ENCODE data around the gene VPS26C.

Gene VPS26C

DNA sequence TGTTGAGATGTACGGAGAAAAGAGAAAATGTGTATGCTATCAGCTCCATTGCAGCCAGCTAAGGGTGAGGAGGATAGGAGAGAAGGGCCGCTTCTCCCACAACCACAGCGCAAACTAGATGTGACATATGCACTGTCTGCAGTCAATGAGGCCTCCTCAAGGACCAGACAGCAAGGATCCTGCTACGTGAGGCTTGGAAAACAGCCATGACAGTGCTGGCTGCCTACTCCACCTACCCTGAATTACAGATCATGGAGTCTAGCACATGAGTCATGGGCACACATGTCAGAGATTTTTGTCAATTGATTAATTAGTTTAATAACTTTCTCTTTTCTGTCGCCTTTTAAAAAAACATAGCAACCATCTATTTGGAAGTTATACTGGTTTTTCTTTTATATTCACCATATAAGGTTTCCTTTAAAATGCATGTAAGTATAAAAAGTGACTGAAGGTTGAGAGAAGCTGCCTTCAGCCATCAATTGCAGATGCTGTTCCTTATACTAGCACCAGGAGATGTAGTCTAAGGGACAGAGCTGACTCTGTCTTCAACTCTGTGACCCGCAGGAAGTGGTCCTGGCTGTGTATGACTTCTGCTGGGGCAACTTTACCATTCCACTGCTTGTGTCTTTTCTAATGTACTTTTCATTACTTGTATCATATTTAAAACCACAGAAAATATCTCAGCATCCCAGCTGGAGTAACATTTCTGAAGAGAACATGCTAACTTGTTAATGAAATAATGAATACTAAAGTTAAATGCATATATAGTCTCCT is 3.1 kb downstream of the VPS26C start:
- no peak for DNase-seq

DNA sequence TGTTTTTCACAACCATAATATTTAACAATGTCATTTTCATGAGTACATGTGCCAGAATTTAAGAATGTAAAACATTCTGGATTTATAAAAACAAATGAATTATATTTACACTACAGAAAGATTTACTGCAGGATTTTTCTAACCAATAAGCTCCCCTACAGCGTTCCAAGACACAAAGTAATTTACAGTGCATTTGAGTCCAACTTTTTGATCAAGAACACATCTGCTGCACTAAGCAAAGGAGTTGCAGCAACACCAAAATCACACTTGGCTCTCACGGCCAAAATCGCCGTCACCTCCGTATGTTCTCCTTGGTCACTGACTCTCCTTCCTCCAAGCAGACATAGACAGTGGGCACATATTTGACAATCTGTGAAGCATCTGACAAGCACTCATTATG is 7.7 kb downstream of the VPS26C start:
- DNase-seq: no peak

GRCh38 chr21:37257967-37258877 is 8.9 kb downstream of the VPS26C start:
- peak; percentile 69 for DNase-seq

GRCh38 chr21:37257511-37257966 is 9.6 kb downstream of the VPS26C start:
- DNase-seq: peak; percentile 13

- no peak for DNase-seq
These were observed 13.1 kb downstream of the VPS26C start for GRCh38 chr21:37253991-37254390.

DNA sequence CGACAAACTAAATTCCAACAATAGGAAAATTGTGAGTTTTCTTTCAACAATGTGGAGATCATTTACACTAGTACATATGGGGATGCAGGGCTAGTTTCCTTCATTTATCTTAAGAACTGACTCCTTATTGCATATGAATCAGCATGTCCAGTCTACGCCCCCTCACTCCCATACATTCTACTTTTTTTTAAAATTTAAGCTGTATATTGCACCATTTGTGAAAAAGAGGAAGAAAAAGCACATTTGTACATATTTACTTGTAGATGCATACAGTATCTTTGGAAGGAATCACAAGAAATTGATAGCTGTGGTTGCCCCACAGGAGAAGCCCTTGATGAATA is 15.9 kb downstream of the VPS26C start:
- no peak for DNase-seq

DNA sequence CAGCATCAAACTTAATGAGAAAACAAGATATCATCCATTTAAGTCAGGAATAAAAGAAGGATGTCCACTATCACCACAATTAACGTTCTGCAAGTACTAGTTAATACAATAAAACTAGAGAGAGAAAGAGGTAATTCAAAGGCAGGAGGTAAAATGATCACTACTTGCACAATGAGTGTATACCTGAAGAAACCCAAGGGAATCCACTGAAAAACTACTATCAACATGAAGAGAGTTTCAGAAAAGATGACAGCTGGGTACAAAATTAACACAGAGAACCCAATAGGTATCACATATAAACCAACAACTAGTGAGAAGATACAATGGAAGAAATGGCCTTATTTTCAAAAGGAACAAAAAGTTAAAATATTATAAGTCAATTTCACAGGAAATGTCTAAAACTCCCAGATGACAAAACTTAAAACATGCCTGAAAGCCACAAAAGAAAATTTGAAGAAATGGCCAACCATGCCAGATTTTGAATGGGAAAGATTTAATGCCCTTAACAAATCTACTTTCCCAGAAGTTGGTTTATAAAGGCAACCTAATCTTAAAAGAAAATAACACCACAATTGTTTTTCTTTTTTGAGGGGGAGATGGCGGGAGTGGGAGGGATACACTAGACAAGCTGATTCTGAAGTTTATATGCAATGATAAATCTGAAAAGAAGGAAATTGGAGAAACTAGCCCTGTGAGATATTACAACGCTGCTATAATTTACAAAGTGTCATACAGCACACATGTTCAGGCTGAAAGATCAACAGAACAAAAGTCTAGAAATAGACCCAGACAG is 17.8 kb downstream of the VPS26C start:
- DNase-seq: no peak

DNA sequence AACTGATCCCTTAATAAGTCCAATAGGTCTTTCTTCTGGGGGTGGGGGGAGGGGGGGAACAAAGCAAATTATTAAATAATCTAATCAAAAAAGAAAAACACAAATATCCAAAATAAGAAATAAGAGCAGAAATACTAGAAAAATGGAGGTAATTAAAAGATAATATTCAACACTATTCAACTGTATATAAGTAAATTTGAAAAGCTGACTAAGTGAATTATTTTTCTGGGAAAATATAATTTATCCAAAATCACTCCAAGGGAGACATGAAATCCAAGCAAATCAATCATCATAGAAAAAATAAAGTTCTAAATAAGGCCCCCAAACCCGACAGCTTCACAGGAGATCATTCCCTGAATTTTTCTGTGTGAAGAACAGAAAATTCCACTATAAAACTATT is 18.8 kb downstream of the VPS26C start:
- DNase-seq: no peak

- DNase-seq: no peak
These were observed 22.0 kb downstream of the VPS26C start for GRCh38 chr21:37245151-37245550.

GRCh38 chr21:37244501-37245095 is 22.5 kb downstream of the VPS26C start:
- no peak for DNase-seq

DNA sequence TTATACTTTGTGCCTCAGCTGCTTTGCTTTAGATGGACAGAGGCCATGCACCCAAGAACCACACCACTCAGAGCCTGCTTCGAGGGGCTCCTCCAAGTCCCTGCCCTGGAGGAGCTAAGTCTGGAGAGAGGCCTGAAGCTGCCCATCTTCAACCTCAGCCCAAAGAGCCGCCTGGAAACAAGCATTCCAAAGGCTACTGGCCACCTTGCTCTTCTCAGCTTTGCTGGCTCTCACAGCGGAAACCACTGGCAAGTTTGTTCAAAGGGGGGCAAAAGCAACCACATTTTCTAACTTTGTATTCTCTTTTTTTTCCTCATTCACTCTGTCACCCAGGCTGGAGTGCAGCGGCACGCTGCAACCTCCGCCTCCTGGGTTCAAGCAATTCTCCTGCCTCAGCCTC is 23.2 kb downstream of the VPS26C start:
- DNase-seq: no peak

DNA sequence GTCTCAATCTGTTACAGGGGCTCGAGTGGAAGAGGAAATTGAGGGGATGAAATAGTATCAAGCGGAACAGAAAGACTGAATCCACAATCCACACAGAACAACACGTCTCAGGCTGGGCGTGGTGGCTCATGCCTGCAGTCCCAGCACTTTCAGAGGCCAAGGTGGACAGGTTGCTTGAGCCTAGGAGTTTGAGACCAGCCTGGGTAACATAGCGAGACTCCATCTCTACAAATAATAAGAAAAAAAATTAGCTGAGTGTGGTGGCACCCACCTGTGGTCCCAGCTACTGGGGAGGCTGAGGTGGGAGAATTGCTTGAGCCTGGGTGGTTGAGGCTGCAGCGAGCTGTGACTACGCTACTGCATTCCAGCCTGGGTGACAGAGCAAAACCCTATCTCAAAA is 25.7 kb downstream of the VPS26C start:
- DNase-seq: no peak

GRCh38 chr21:37240978-37241377 is 26.2 kb downstream of the VPS26C start:
- no peak for DNase-seq

DNA sequence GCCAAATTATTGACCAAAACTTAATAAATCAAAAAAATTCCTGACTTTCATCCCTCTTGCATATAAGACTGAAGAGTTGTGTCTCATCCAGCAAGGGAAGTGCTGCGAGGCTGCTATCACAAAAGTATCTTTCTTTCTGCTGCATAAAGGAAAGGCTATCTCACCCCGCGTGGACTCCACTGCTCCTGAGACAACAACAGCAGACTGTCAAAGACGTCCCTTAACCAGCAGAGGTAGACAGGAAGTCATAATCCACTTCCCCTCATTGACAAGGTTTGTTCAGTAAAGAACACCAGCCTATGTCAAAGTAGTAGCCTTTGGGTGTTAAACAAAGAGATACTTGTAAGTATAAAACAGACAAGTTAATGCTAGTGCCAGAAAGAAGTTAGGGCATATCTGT is 29.4 kb downstream of the VPS26C start:
- no peak for DNase-seq

- DNase-seq: no peak
These were observed 29.8 kb downstream of the VPS26C start for GRCh38 chr21:37237346-37237745.

GRCh38 chr21:37233551-37234146 is 33.5 kb downstream of the VPS26C start:
- DNase-seq: no peak

- DNase-seq: no peak
These were observed 34.7 kb downstream of the VPS26C start for GRCh38 chr21:37232274-37233018.

GRCh38 chr21:37231671-37232070 is 35.5 kb downstream of the VPS26C start:
- no peak for DNase-seq

- DNase-seq: no peak
These were observed 35.9 kb downstream of the VPS26C start for GRCh38 chr21:37231249-37231645.

GRCh38 chr21:37230632-37231248 is 36.4 kb downstream of the VPS26C start:
- no peak for DNase-seq

DNA sequence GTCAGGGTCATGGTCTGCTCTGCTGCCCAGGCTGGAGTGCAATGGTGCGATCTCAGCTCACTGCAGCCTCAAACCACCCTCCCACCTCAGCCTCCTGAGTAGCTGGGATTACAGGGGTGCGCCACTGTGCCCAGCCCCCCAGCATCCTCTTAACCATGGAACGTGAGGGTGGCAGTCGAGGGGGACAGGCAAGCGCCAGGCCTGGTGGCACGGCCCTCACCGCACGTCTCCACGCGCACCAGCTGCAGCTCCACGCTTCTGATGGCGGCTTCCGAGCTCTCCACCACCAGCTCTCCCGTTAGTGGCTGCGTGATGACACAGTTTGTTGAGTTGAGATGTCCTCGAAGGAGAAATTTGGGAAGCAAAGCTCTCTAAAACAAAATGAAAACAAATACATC is 39.1 kb downstream of the VPS26C start:
- DNase-seq: no peak
